IMR-90 (cell line): ENCODE measurements around the gene AGMO. TPM values are rescaled to one million over a fixed set of nuclear protein-coding genes. Genes with fewer than 3 reads are reported as not detected.

Experiments
- ATAC-seq: fragments of 200-7000 bp; cut with Tn5 transposase; 2 replicates; pipeline ENCODE4 v1.9.1; 2020; ENCODE audit warnings: low read depth, mild to moderate bottlenecking, moderate library complexity
- BruUV-seq: library from RNA; stranded (reverse); fragments of 400-500 nt; replicated peaks from 2 replicates; lab custom pipeline; 2021; lab: Mats Ljungman, UMichigan
- CTCF ChIA-PET: fragments of 300-600 bp; formaldehyde crosslinking; extraction: SDS; loops from one replicate; lab custom pipeline; 2021; ENCODE audit warnings: antibody characterized with exemption; lab: Yijun Ruan, JAX
- POLR2A ChIA-PET: fragments of 300-600 bp; sonication (Branson Sonifier 250); formaldehyde crosslinking; loops from one replicate; lab custom pipeline; 2022; ENCODE audit warnings: antibody characterized with exemption; ENCODE audit not compliant: unreplicated experiment; lab: Charles Lee
- DNase-seq: peaks from one replicate; pipeline ENCODE4 v3.0.0; 2013
- H2AFZ ChIP-seq: replicated peaks from 2 replicates; pipeline ENCODE3; 2013; ENCODE audit warnings: low read length, mild to moderate bottlenecking; ENCODE audit not compliant: poor library complexity
- H2AK5ac ChIP-seq: 2 replicates; pipeline ENCODE4 v1.6.1; 2013; ENCODE audit warnings: low read depth, low read length, inconsistent platforms
- H2AK9ac ChIP-seq: replicated peaks from 2 replicates; pipeline ENCODE3; 2013; ENCODE audit warnings: mild to moderate bottlenecking, low read depth, low read length, moderate library complexity; ENCODE audit not compliant: poor library complexity
- H2BK120ac ChIP-seq: 2 replicates; pipeline ENCODE4 v1.6.1; 2013; ENCODE audit warnings: low read depth, low read length, inconsistent platforms
- H2BK15ac ChIP-seq: 3 replicates; pipeline ENCODE4 v1.6.1; 2013; ENCODE audit warnings: low read depth, low read length, inconsistent platforms
- H2BK20ac ChIP-seq: 2 replicates; pipeline ENCODE4 v1.6.1; 2013; ENCODE audit warnings: low read depth, mild to moderate bottlenecking, inconsistent platforms, low read length, moderate library complexity
- H2BK5ac ChIP-seq: 2 replicates; pipeline ENCODE4 v1.6.1; 2013; ENCODE audit warnings: mild to moderate bottlenecking, low read depth, low read length, inconsistent platforms; ENCODE audit not compliant: poor library complexity, severe bottlenecking
- H3K14ac ChIP-seq: replicated peaks from 2 replicates; pipeline ENCODE4 v1.6.1; 2013; ENCODE audit warnings: low read depth, low read length, inconsistent platforms
- H3K18ac ChIP-seq: 2 replicates; pipeline ENCODE4 v1.6.1; 2013; ENCODE audit warnings: low read depth, low read length, control low read depth
- H3K23ac ChIP-seq: 2 replicates; pipeline ENCODE4 v1.6.1; 2013; ENCODE audit warnings: low read depth, low read length, inconsistent platforms
- H3K27ac ChIP-seq: 2 replicates; pipeline ENCODE4 v1.5.1; 2013; ENCODE audit warnings: mild to moderate bottlenecking, control low read depth, low read length; ENCODE audit not compliant: insufficient read depth
- H3K27me3 ChIP-seq: 2 replicates; pipeline ENCODE4 v1.6.1; 2013; ENCODE audit warnings: low read length; ENCODE audit not compliant: control insufficient read depth, insufficient read depth
- H3K36me3 ChIP-seq: 2 replicates; pipeline ENCODE4 v1.6.1; 2013; ENCODE audit warnings: low read length, mixed read lengths; ENCODE audit not compliant: control insufficient read depth, insufficient read depth
- H3K4ac ChIP-seq: 2 replicates; pipeline ENCODE4 v1.6.1; 2013; ENCODE audit warnings: low read depth, low read length, inconsistent platforms
- H3K4me1 ChIP-seq: 2 replicates; pipeline ENCODE4 v1.6.1; 2013; ENCODE audit warnings: low read length, mixed read lengths; ENCODE audit not compliant: control insufficient read depth, insufficient read depth
- H3K4me2 ChIP-seq: 2 replicates; pipeline ENCODE4 v1.6.1; 2013; ENCODE audit warnings: low read depth, mild to moderate bottlenecking, control low read depth, low read length, moderate library complexity
- H3K4me3 ChIP-seq: 2 replicates; pipeline ENCODE4 v1.5.1; 2013; ENCODE audit warnings: low read depth, mild to moderate bottlenecking, control low read depth, low read length, moderate library complexity; ENCODE audit not compliant: insufficient read depth
- H3K56ac ChIP-seq: 2 replicates; pipeline ENCODE4 v1.6.1; 2013; ENCODE audit warnings: low read length, inconsistent platforms; ENCODE audit not compliant: insufficient read depth; ENCODE audit errors: extremely low read depth
- H3K79me1 ChIP-seq, 2 experiments: 2 replicates each; pipeline ENCODE4 v1.6.1; 2013; ENCODE audit warnings: low read length in 2 of 2, inconsistent platforms in 1 of 2, low read depth in 1 of 2
- H3K9ac ChIP-seq: 2 replicates; pipeline ENCODE4 v1.6.1; 2013; ENCODE audit warnings: low read depth, low read length, control low read depth
- H3K9me1 ChIP-seq: 2 replicates; pipeline ENCODE4 v1.6.1; 2013; ENCODE audit warnings: low read length, inconsistent platforms; ENCODE audit not compliant: insufficient read depth
- H3K9me3 ChIP-seq: 2 replicates; pipeline ENCODE4 v1.6.1; 2013; ENCODE audit warnings: low read length; ENCODE audit not compliant: control insufficient read depth, insufficient read depth
- H4K20me1 ChIP-seq: 2 replicates; pipeline ENCODE4 v1.6.1; 2013; ENCODE audit warnings: low read length, inconsistent platforms; ENCODE audit not compliant: insufficient read depth
- H4K5ac ChIP-seq: 2 replicates; pipeline ENCODE4 v1.6.1; 2013; ENCODE audit warnings: mild to moderate bottlenecking, low read depth, low read length, control low read depth
- H4K8ac ChIP-seq, 2 experiments: 2 replicates each; pipeline ENCODE4 v1.6.1; 2013; ENCODE audit warnings: low read depth in 2 of 2, low read length in 2 of 2, control low read depth in 1 of 2, inconsistent platforms in 1 of 2
- H4K91ac ChIP-seq: 2 replicates; pipeline ENCODE4 v1.6.1; 2013; ENCODE audit warnings: low read depth, low read length, inconsistent platforms; ENCODE audit not compliant: insufficient read depth
- CEBPB ChIP-seq: IDR thresholded peaks from 2 replicates; pipeline ENCODE4 v1.6.1; 2012; ENCODE audit warnings: low read depth, low read length, improper control_type of control experiment
- CTCF ChIP-seq: conservative IDR thresholded peaks from 2 replicates; pipeline ENCODE4 v1.5.1; 2012; ENCODE audit warnings: mild to moderate bottlenecking, low read depth, low read length, improper control_type of control experiment
- MAZ ChIP-seq: IDR thresholded peaks from 2 replicates; pipeline ENCODE4 v1.6.1; 2012; ENCODE audit warnings: low read depth, mild to moderate bottlenecking, low read length, improper control_type of control experiment, moderate library complexity, borderline replicate concordance
- MXI1 ChIP-seq: IDR thresholded peaks from 2 replicates; pipeline ENCODE4 v1.6.1; 2012; ENCODE audit warnings: low read depth, mild to moderate bottlenecking, low read length, moderate library complexity, borderline replicate concordance
- RCOR1 ChIP-seq: IDR thresholded peaks from 2 replicates; pipeline ENCODE4 v1.6.1; 2012; ENCODE audit warnings: mild to moderate bottlenecking, low read length, improper control_type of control experiment; ENCODE audit not compliant: insufficient replicate concordance
- RFX5 ChIP-seq: IDR thresholded peaks from 2 replicates; pipeline ENCODE4 v1.8.0; 2012; ENCODE audit warnings: low read depth, mild to moderate bottlenecking, low read length, moderate library complexity
- WGBS, 2 experiments: methylation state at CpG; one replicate each; pipeline versions ENCODE4 v1.1.5 to v1.1.7; 2013; ENCODE audit warnings: missing lambda C conversion rate in 2 of 2; ENCODE audit not compliant: insufficient read length in 1 of 2; ENCODE audit errors: extremely low coverage in 2 of 2; 5-methylcytosine and 5-hydroxymethylcytosine counted together
- dilution Hi-C: fragments of 300-500 bp; cut with HindIII; formaldehyde crosslinking; loops from one replicate; pipeline ENCODE4 v1.14.3; 2018; ENCODE audit warnings: low sequenced_read_pairs; ENCODE audit not compliant: unreplicated experiment
- in situ Hi-C: fragments of 300-500 bp; cut with MboI; formaldehyde crosslinking; loops from 3 replicates; pipeline ENCODE4 v1.14.3; 2019; ENCODE audit warnings: low sequenced_read_pairs, inconsistent platforms, mixed read lengths
- intact Hi-C: fragments of 100-400 bp; cut with micrococcal nuclease; formaldehyde crosslinking; loops from 2 replicates; pipeline ENCODE4 v1.10.0; 2022
- polyA plus RNA-seq, 3 experiments: library from polyadenylated mRNA; depleted of rRNA; stranded (reverse); fragments of >200 nt; gene quantifications; 2 replicates each; pipeline ENCODE4 v1.2.3, GENCODE V29; 2012; ENCODE audit warnings: low replicate concordance in 1 of 3
- total RNA-seq: library from RNA; depleted of rRNA; stranded (reverse); fragments of >200 nt; gene quantifications from 2 replicates; pipeline ENCODE4 v1.2.3, GENCODE V29; 2012

Gene AGMO
- total and polyA plus RNA-seq, 2 of the 4 experiments (the other 2 are of a cell fraction): not detected

- H4K91ac ChIP-seq: no peak overlapping the region
- H3K79me1 ChIP-seq: no peaks in the 10 kb centered on the region
- H3K27ac ChIP-seq: no peak overlapping the region
- H3K9me1 ChIP-seq: no peaks in the 10 kb centered on the region
- dilution Hi-C loops: no loop called here
- H3K18ac ChIP-seq: no peak overlapping the region
- no peak overlapping the region for H3K56ac ChIP-seq
- in situ Hi-C loops: no loop called here
- H3K4me2 ChIP-seq: no peak overlapping the region
- no CpG with 5 or more reads among the region's 3 CpGs for WGBS, 2 experiments
- H3K36me3 ChIP-seq: no peaks in the 10 kb centered on the region
- no peak overlapping the region for H3K23ac ChIP-seq
- no TSS peak for BruUV-seq
- no peak overlapping the region for H2BK20ac ChIP-seq
- no peak for ATAC-seq
- no peak overlapping the region for H2AFZ ChIP-seq
- H2BK120ac ChIP-seq: no peak overlapping the region
- TF ChIP-seq MXI1 (no peak), MAZ (no peak), RCOR1 (no peak), RFX5 (no peak), CTCF (no peak), CEBPB (no peak)
- H3K27me3 ChIP-seq: no peaks in the 10 kb centered on the region
- no peak for DNase-seq
- no peak overlapping the region for H3K14ac ChIP-seq
- no peak overlapping the region for H4K8ac ChIP-seq
- no peaks in the 10 kb centered on the region for H3K4me1 ChIP-seq
- ChIA-PET POLR2A (no interaction called here), CTCF (no interaction called here)
- no peaks in the 10 kb centered on the region for H4K20me1 ChIP-seq
- H4K5ac ChIP-seq: no peak overlapping the region
- H2BK15ac ChIP-seq: no peak overlapping the region
- H3K4ac ChIP-seq: no peak overlapping the region
- H2AK9ac ChIP-seq: no peak overlapping the region
- H3K9ac ChIP-seq: no peak overlapping the region
- intact Hi-C loops: loop anchor here (5.0 kb wide), 1 partner anchor 1462 kb away; no protein-coding TSS in a partner anchor
- H3K4me3 ChIP-seq: no peak overlapping the region
- H2BK5ac ChIP-seq: no peak overlapping the region
- no peak overlapping the region for H2AK5ac ChIP-seq
- H3K9me3 ChIP-seq: no peaks in the 10 kb centered on the region
Observed at GRCh38 chr7:15489861-15490260, 72.0 kb downstream of the AGMO start.
